ENCODE data around the gene PCSK5.
"Not testable (repeated sequence)": the region's sequence is repeated elsewhere in the genome, so short reads cannot be mapped to it uniquely, and the experiment has no call there.

Gene PCSK5

DNA sequence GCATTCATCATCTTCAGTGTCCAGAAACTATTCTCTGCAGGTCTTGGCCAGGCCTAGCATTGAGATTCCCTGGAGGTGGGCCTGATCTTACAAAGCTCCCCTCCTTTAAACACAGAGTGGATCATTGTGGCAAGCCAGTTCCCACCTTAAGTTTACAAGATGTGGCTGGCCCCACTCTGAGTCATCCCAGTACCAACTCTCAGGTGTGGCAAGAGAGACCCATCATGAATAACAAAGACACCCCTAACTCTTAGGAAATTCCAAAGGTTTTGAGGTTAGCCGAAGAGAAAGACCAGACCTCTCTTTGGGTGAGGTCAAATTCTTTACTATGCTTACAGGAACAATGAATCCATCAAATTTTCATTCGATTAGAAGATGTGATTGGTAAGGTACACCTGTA lies 425.6 kb downstream of the PCSK5 start:
- no peak for DNase-seq

DNA sequence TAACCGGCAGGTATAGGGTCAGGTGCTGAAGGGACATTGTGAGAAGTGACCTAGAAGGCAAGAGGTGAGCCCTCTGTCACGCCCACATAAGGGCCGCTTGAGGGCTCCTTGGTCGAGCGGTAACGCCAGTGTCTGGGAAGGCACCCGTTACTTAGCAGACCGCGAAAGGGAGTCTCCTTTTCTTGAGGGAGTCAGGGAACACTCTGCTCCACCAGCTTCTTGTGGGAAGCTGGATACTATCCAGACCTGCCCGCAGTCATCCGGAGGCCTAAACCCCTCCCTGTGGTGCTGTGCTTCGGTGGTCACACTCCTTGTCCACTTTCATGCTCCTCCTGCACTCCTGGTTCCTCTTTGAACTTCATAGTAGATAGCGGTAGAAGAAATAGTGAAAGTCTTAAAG lies 429.0 kb downstream of the PCSK5 start:
- DNase-seq: not testable (repeated sequence)

DNA sequence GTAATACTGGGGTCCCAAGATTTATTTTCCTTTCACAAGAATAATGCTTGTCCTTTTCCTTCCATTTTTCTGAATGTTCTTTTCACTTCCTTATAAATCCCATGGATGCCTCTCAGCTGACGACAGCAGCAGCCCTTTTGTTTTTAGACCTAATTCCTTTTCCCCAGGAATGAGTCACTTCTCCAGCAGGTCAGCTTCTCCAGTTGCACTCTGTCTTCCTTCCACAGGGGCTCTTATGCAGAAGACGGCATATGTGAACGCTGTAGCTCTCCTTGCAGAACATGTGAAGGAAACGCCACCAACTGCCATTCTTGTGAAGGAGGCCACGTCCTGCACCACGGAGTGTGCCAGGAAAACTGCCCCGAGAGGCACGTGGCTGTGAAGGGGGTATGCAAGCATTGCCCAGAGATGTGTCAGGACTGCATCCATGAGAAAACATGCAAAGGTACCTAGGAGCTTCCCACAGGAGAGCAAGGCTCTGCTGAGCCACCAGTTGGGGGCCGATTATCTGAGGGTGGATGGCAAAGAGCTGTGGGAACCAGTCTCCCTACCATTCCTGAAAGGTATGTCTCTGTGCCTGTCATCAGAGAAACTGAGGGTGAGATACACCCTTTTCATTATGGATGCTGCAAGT lies 430.8 kb downstream of the PCSK5 start:
- no peak for DNase-seq

- DNase-seq: no peak
These were observed 432.3 kb downstream of the PCSK5 start for GRCh38 chr9:76322810-76323209.

DNA sequence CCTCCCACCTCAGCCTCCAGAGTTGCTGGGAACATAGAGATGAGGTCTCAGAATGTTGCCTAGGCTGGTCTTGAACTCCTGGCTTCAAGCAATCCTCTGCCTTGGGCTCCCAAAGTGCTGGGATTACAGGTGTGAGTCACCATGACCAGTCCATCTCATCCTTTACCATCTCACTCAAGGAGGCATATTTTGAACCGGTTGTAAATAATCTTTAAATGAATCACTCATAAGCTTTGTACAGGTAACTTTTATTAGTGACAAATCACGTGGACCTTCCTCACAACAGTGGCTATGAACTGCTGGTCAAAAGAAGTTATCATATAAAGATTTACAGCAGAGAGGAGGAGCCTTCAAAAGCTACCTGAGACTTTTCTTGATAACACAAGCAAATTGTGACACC lies 433.0 kb downstream of the PCSK5 start:
- no peak for DNase-seq

- not testable (repeated sequence) for DNase-seq
These were observed 433.6 kb downstream of the PCSK5 start for GRCh38 chr9:76324030-76324429.

DNA sequence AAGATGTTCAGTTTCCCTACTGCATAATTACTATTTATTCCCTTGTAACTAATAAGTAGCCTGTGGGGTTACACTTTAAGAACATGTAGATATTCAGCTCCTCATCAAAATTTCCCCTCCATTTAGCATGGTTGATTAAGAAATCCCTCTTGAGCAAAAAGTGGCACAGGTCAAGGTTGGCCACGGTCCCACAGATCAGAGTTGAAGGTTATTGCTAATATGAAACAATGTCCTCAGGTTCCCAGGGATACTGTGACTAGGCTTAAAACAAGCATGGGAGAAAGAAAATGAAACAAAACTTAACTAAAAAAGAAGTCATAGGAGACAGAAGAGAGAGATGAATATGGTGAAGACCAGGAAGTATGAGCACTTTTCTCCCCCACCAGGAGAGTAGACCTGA lies 439.6 kb downstream of the PCSK5 start:
- DNase-seq: no peak

DNA sequence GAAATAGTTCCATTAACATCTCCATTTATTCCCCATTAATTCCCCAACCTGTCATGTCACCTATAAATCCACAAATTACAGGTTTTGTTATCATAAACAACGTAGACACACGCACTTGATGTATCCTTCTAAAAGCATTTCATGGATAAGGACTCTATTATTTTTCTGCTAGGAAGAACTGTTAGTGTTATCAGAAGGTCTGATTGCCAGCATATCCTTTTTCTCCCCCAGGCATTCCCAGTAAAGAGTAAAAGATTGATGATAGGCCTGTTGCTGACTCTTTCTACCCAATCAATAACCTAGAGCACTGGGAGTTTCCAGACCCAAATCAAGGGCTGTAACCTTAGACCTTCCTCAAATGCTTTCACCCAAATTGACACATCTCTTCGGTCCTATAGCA lies 442.9 kb downstream of the PCSK5 start:
- DNase-seq: no peak

DNA sequence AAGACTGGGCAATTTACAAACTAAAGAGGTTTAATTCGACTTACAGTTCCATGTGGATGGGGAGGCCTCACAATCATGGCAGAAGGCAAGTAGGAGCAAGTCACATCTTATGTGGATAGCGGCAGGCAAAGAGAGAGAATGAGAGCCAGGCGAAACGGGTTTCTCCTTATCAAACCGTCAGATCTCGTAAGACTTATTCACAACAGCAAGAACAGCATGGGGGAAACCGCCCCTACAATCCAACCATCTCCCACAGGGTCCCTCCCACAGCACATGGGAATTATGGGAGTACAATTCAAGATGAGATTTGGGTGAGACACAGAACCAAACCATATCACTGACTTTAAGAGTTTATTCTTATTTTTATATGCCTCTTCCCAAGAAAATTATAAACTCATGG lies 443.5 kb downstream of the PCSK5 start:
- DNase-seq: no peak

- no peak for DNase-seq
These were observed 445.6 kb downstream of the PCSK5 start for GRCh38 chr9:76336027-76336426.

GRCh38 chr9:76338418-76338817 lies 447.9 kb downstream of the PCSK5 start:
- no peak for DNase-seq

DNA sequence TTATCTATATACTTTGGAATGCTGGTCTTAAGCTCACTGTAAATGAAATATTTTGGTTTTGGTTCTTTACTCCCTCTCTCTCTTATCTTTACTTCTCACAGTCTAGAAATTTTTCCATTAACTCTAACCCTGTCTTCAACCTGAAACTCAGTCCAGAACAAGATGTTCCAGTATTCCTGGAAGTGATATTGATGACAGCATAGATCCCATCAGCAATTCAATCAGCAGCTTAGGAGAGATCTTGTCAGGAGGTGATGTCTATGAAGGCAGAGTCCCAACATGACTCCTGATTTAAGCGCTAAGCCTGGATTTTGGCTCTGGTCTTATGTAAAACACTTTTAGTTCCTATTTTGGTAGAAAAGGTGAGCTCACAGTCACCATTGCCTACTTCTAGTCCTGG lies 451.1 kb downstream of the PCSK5 start:
- DNase-seq: no peak

DNA sequence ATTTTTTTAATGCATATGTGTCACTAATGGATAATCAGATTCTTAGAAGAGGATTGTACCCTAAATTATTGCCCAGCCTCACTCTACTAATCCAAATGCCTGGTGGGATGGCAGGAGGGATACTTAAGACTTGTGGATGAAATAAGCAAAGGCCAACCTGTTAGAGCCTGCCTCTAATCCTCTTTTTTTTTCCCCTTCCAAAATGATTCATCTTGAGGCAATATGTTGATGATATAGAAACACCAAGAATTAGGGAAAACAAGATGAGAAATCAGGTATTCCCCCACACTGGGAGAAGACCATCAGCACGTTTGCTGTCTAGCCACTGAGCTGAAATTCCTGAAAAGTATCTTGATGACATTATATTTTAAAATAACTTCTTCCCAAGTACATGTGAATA lies 451.7 kb downstream of the PCSK5 start:
- DNase-seq: no peak

GRCh38 chr9:76342858-76343257 lies 452.4 kb downstream of the PCSK5 start:
- no peak for DNase-seq

GRCh38 chr9:76349865-76350264 lies 459.4 kb downstream of the PCSK5 start:
- no peak for DNase-seq

GRCh38 chr9:76351006-76351405 lies 460.5 kb downstream of the PCSK5 start:
- DNase-seq: no peak

- DNase-seq: no peak
These were observed 461.6 kb downstream of the PCSK5 start for GRCh38 chr9:76352026-76352620.

- DNase-seq: no peak
These were observed 462.8 kb downstream of the PCSK5 start for GRCh38 chr9:76353280-76353679.

GRCh38 chr9:76354221-76354620 lies 463.7 kb downstream of the PCSK5 start:
- DNase-seq: no peak

- DNase-seq: no peak
These were observed 465.4 kb downstream of the PCSK5 start for GRCh38 chr9:76355886-76356285.

GRCh38 chr9:76357555-76357954 lies 467.1 kb downstream of the PCSK5 start:
- DNase-seq: no peak

- DNase-seq: no peak
These were observed 468.3 kb downstream of the PCSK5 start for GRCh38 chr9:76358628-76359280.

- DNase-seq: no peak
These were observed 468.9 kb downstream of the PCSK5 start for GRCh38 chr9:76359365-76359764.

- DNase-seq: no peak
These were observed 469.3 kb downstream of the PCSK5 start for GRCh38 chr9:76359766-76360165.

Measured in right kidney (tissue), 1 donor.